GM23248 (cell line): ENCODE results near the gene UST. TPM values are rescaled to one million over a fixed set of nuclear protein-coding genes. Genes with fewer than 3 reads are reported as not detected.

ENCODE experiments used
- DNase-seq: peaks from one replicate; pipeline ENCODE4 v3.0.0-alpha.2; 2015
- H2AFZ ChIP-seq: fragments of 200-600 bp; sonication (generic); 2 replicates; pipeline ENCODE4 v1.6.1; 2016; ENCODE audit warnings: antibody characterized with exemption
- H3F3A ChIP-seq: fragments of 200-600 bp; sonication (generic); 2 replicates; pipeline ENCODE4 v1.6.1; 2016; ENCODE audit warnings: mild to moderate bottlenecking, antibody characterized with exemption, mixed run types; ENCODE audit not compliant: insufficient read depth
- H3K27ac ChIP-seq: fragments of 200-600 bp; sonication (generic); 2 replicates; pipeline ENCODE4 v1.5.1; 2016; ENCODE audit warnings: mild to moderate bottlenecking
- H3K27me3 ChIP-seq: fragments of 200-600 bp; sonication (generic); replicated peaks from 2 replicates; pipeline ENCODE4 v1.6.1; 2016; ENCODE audit warnings: mild to moderate bottlenecking; ENCODE audit not compliant: insufficient read depth
- H3K36me3 ChIP-seq: fragments of 200-600 bp; sonication (generic); 2 replicates; pipeline ENCODE4 v1.6.1; 2016; ENCODE audit warnings: low read depth, mild to moderate bottlenecking
- H3K4me1 ChIP-seq: fragments of 200-600 bp; sonication (generic); 2 replicates; pipeline ENCODE4 v1.6.1; 2016; ENCODE audit warnings: mild to moderate bottlenecking; ENCODE audit not compliant: insufficient read depth
- H3K4me2 ChIP-seq: fragments of 200-600 bp; sonication (generic); one replicate; pipeline ENCODE4 v1.6.1; 2016; ENCODE audit warnings: mild to moderate bottlenecking; ENCODE audit not compliant: unreplicated experiment
- H3K4me3 ChIP-seq: fragments of 200-600 bp; sonication (generic); 2 replicates; pipeline ENCODE4 v1.5.1; 2016; ENCODE audit warnings: mild to moderate bottlenecking
- H3K79me2 ChIP-seq: fragments of 200-600 bp; sonication (generic); 2 replicates; pipeline ENCODE4 v1.6.1; 2016; ENCODE audit warnings: mild to moderate bottlenecking; ENCODE audit not compliant: insufficient read depth
- H3K9ac ChIP-seq: fragments of 200-600 bp; sonication (generic); 2 replicates; pipeline ENCODE4 v1.6.1; 2016; ENCODE audit warnings: mild to moderate bottlenecking
- H3K9me2 ChIP-seq: fragments of 200-600 bp; sonication (generic); 2 replicates; pipeline ENCODE4 v1.6.1; 2016; ENCODE audit warnings: mixed run types, mild to moderate bottlenecking, moderate library complexity; ENCODE audit not compliant: insufficient read depth
- H3K9me3 ChIP-seq: fragments of 200-600 bp; sonication (generic); one replicate; pipeline ENCODE4 v1.6.1; 2017; ENCODE audit warnings: low read depth
- H4K20me1 ChIP-seq: fragments of 200-600 bp; sonication (generic); 2 replicates; pipeline ENCODE4 v1.6.0; 2016; ENCODE audit not compliant: insufficient read depth
- EZH2 ChIP-seq: fragments of 200-600 bp; sonication (generic); IDR thresholded peaks from 2 replicates; pipeline ENCODE4 v1.6.1; 2018; ENCODE audit warnings: antibody characterized with exemption, mild to moderate bottlenecking; ENCODE audit not compliant: insufficient read depth, poor library complexity, severe bottlenecking
- EZH2phosphoT487 ChIP-seq: fragments of 200-600 bp; sonication (generic); IDR thresholded peaks from 2 replicates; pipeline ENCODE4 v1.6.1; 2018; ENCODE audit warnings: antibody characterized with exemption, moderate library complexity, mild to moderate bottlenecking, low read depth; ENCODE audit not compliant: insufficient read depth
- WGBS, 2 experiments: methylation state at CpG; one replicate each; pipeline ENCODE4 v1.1.6; 2015 to 2017; ENCODE audit warnings: low lambda C conversion rate in 2 of 2, low coverage in 1 of 2; ENCODE audit errors: missing lambda C conversion rate in 2 of 2; 5-methylcytosine and 5-hydroxymethylcytosine counted together
- in situ Hi-C: fragments of 300-500 bp; cut with MboI; formaldehyde crosslinking; loops from 2 replicates; pipeline ENCODE4 v1.15.0; 2020
- polyA plus RNA-seq: library from polyadenylated mRNA; unstranded; fragments of >200 nt; fragmentation: Nextera tagmentation; extraction: Ambion mirVana; gene quantifications from 2 replicates; pipeline ENCODE4 v1.2.1, GENCODE V29; 2016
- total RNA-seq: library from RNA; depleted of rRNA; stranded (reverse); fragments of >200 nt; shearing (Covaris generic); gene quantifications from 2 replicates; pipeline ENCODE4 v1.2.3, GENCODE V29; 2014

UST gene
- total and polyA plus RNA-seq, 2 experiments from 2014 or later, result 10.1 to 23.3 TPM

DNA sequence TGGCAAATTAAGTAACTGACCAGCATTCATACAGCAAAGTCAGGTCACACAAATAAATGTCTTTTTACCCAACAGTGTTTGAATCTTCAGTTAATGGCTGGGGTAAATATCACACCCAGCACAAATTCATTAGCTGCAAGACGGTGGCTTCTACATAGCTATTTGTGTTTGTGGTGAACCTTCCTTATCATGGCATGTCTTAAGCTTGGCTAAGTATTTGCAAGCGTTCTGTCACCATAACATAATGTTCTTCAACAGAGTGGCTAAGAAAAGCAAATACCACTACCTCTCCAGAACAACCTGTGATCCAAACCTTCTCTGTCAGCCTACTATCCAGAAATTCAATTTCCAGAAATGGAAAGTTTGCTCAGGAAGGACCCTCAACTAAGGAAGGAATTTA lies 315.1 kb downstream of the UST start:
- Histone ChIP-seq H3K9me3 (no peaks in the 10 kb centered on the region), H3K27me3 (no peaks in the 10 kb centered on the region), H4K20me1 (no peaks in the 10 kb centered on the region), H3K36me3 (no peaks in the 10 kb centered on the region), H3K4me1 (no peaks in the 10 kb centered on the region), H2AFZ (no peak overlapping the region), H3K79me2 (no peaks in the 10 kb centered on the region), H3K9ac (no peak overlapping the region), H3K27ac (no peak overlapping the region), H3K4me2 (no peak overlapping the region), H3K9me2 (no peaks in the 10 kb centered on the region), H3K4me3 (no peak overlapping the region), H3F3A (no peaks in the 10 kb centered on the region)
- 81 to 82% methylated on average over 2 of the region's 2 CpGs for WGBS, 2 experiments
- TF ChIP-seq EZH2 (no peak), EZH2phosphoT487 (no peak)
- in situ Hi-C loops, result no loop called here
- DNase-seq, result no peak

DNA sequence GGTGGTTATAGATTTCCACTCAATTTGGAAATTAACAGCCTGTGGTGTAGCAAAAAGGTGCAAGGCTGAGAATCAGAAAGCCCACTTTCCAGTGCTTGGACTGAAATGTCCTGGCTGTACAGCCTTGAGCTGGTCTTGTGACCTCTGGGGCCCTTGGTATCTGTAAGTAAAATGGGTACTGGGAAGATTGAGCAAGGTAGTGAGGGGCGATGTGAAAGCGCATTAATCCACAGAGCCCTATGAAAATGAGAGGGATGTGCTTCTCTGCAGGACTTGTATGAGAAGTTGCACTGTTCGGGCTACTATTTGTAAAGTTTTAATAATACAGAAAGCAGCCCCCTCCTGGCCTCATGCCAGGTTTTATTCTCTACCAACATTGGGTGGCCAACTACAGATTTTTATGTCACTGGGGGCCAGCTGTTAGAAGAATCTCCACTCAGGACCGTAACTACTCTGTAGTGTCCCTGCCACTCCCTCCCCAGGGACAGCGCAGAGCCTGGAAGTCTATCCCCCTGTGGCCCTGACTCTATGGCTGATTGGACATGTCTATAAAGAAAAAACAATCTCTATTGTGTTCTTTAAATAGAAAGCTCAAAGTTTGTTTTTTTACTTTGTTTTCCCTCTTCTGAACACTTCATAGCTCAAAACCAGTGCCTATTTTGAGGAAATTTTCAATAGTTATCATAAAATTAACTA lies 316.0 kb downstream of the UST start:
- H3K4me3 ChIP-seq, result no peak overlapping the region
- DNase-seq, result no peak
- H3K27me3 ChIP-seq, result no peaks in the 10 kb centered on the region
- no peak overlapping the region for H3K4me2 ChIP-seq
- no peaks in the 10 kb centered on the region for H4K20me1 ChIP-seq
- no peaks in the 10 kb centered on the region for H3K9me3 ChIP-seq
- H3F3A ChIP-seq, result no peaks in the 10 kb centered on the region
- no peaks in the 10 kb centered on the region for H3K9me2 ChIP-seq
- TF ChIP-seq EZH2phosphoT487, result no peak
- TF ChIP-seq EZH2, result no peak
- H3K4me1 ChIP-seq, result no peaks in the 10 kb centered on the region
- H3K9ac ChIP-seq, result no peak overlapping the region
- in situ Hi-C loops, result no loop called here
- no peaks in the 10 kb centered on the region for H3K79me2 ChIP-seq
- H2AFZ ChIP-seq, result no peak overlapping the region
- WGBS, 2 experiments, result 89 to 96% methylated on average over 5 of the region's 5 CpGs
- no peaks in the 10 kb centered on the region for H3K36me3 ChIP-seq
- no peak overlapping the region for H3K27ac ChIP-seq

DNA sequence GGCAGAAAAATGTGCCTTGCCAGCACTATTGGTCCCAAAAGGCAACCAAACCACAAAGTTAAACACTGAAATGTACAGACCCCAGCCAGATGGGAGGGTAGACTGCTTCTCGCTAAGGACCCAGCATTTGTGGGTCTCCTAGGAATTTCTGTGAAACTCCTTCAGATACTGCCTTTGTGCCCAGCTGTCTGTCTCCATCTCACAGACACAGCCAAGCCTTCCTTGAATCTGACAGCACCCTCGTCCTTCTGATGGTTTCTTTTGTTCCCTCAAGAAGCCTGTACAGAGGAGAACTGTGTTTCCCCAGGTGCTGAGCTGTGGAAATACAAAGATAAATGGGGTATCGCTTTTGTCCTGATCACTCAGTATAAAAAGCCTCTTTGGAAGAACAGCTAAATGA lies 316.6 kb downstream of the UST start:
- no peak overlapping the region for H3K27ac ChIP-seq
- no peak for TF ChIP-seq EZH2
- no peaks in the 10 kb centered on the region for H4K20me1 ChIP-seq
- no peak overlapping the region for H3K4me2 ChIP-seq
- H3K36me3 ChIP-seq, result no peaks in the 10 kb centered on the region
- H3K9me2 ChIP-seq, result no peaks in the 10 kb centered on the region
- H3F3A ChIP-seq, result no peaks in the 10 kb centered on the region
- H3K9me3 ChIP-seq, result no peaks in the 10 kb centered on the region
- no peak for DNase-seq
- in situ Hi-C loops, result no loop called here
- H3K9ac ChIP-seq, result no peak overlapping the region
- H3K4me1 ChIP-seq, result no peaks in the 10 kb centered on the region
- H3K4me3 ChIP-seq, result no peak overlapping the region
- no peaks in the 10 kb centered on the region for H3K79me2 ChIP-seq
- WGBS, 2 experiments, result 92 to 93% methylated on average over 3 of the region's 3 CpGs
- H2AFZ ChIP-seq, result no peak overlapping the region
- H3K27me3 ChIP-seq, result no peaks in the 10 kb centered on the region

DNA sequence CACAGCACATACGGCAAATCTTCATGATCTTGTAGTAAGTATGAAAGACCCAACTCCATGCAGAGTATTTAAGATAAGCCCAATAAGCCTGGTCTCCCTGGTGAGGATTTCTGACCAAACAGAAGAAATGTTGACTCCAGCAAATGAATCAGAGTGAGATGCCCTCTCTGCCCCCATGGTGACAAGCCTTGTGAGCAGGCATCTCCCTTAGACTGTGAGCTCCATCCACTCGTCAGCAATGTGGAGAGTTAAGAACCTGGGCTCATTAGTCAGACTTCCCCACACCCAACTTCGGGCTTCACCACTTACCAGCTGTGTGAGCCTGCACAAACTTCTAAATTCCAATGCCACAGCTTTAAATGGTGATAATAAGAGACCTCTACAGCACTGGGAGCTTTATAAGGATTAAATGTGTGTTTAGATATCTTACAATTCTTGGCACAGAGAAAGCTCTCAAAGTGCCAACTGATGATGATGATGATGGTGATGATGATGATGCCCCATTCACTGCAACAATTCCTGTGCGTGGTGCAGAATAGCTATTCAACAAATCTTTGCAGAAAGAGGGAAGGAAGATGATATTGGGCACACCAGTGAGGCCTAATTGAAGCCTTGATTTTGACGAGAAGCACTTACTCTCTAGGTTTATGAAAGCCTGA lies 317.3 kb downstream of the UST start:
- Histone ChIP-seq H3K9me2 (no peaks in the 10 kb centered on the region), H4K20me1 (no peaks in the 10 kb centered on the region), H3K9ac (no peak overlapping the region), H3K9me3 (no peaks in the 10 kb centered on the region), H3K27ac (no peak overlapping the region), H3K4me2 (no peak overlapping the region), H3K4me3 (no peak overlapping the region), H2AFZ (no peak overlapping the region), H3F3A (no peaks in the 10 kb centered on the region), H3K4me1 (no peaks in the 10 kb centered on the region), H3K36me3 (no peaks in the 10 kb centered on the region), H3K27me3 (no peaks in the 10 kb centered on the region), H3K79me2 (no peaks in the 10 kb centered on the region)
- no peak for TF ChIP-seq EZH2
- no peak for TF ChIP-seq EZH2phosphoT487
- in situ Hi-C loops, result no loop called here
- WGBS, 2 experiments, result 62 to 72% methylated on average over 5 of the region's 5 CpGs
- DNase-seq, result peak; percentile 39

DNA sequence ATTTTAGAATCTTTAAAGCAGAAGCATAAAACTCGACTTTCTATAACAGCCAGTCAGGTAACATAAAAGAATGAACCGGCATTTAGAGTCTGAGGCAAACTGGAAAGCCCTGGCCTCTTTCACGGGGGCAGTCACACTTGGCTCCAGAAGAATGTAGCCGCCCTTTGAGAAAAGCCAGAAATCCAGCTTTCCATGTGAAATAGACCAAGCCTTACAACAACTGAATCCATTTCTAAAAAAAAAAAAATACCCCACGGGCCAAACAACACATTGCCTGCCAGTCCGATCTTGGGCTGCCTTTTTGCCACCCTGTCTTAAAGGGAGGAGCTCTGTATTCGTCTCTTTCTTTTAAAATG lies 317.8 kb downstream of the UST start:
- no peak for DNase-seq
- Histone ChIP-seq H3K9ac (no peak overlapping the region), H3F3A (no peaks in the 10 kb centered on the region), H4K20me1 (no peaks in the 10 kb centered on the region), H3K36me3 (no peaks in the 10 kb centered on the region), H3K4me1 (no peaks in the 10 kb centered on the region), H3K4me3 (no peak overlapping the region), H3K9me3 (no peaks in the 10 kb centered on the region), H3K4me2 (no peak overlapping the region), H3K9me2 (no peaks in the 10 kb centered on the region), H3K27ac (no peak overlapping the region), H2AFZ (no peak overlapping the region), H3K27me3 (no peaks in the 10 kb centered on the region), H3K79me2 (no peaks in the 10 kb centered on the region)
- WGBS, 2 experiments, result 37 to 42% methylated on average over 7 of the region's 7 CpGs
- in situ Hi-C loops, result no loop called here
- TF ChIP-seq EZH2 (no peak), EZH2phosphoT487 (no peak)
